Measurements from ENCODE around the gene SCCPDH.

The SCCPDH gene

DNA sequence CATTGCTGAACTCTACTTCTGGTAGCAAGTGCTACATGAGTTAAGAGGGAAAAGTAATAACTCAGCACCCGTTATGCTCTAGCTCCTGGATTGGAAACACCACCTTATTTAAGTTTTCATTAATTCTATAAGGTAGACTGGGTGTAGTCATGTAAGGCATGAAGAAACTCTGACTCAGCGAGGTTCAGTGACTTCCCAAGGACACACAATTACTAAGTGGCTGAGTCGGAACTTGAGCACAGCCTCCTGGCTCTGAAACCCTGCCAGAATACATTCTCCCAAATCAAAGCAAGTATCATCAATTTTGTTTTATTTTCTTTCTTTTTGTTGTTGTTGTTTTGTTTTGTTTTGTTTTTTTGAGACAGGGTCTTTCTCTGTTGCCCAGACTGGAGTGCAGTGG is 29.1 kb upstream of the SCCPDH start:
- Histone ChIP-seq H3K79me2 (ENCODE audit: insufficient read depth, low read length) (no peaks in the 10 kb centered on the region), H3K4me2 (ENCODE audit: low read length) (no peak overlapping the region), H3K9me3 (ENCODE audit: low read length) (no peaks in the 10 kb centered on the region), H3K9me2 (ENCODE audit: low read depth, low read length) (no peaks in the 10 kb centered on the region), H3K9ac (ENCODE audit: low read length) (no peak overlapping the region), H3K36me3 (ENCODE audit: insufficient read depth, low read length) (no peaks in the 10 kb centered on the region), H3K27me3 (ENCODE audit: insufficient read depth, low read length) (no peaks in the 10 kb centered on the region), H3K4me3 (ENCODE audit: low read depth, low read length, poor library complexity, severe bottlenecking) (no peak overlapping the region), H3F3A (ENCODE audit: insufficient read depth, low read length) (no peaks in the 10 kb centered on the region), H2AFZ (ENCODE audit: low read length) (no peak overlapping the region), H3K27ac (ENCODE audit: low read depth, low read length, poor library complexity, severe bottlenecking) (peak overlapping the region; percentile 60), H4K20me1 (ENCODE audit: insufficient read depth, low read length) (no peaks in the 10 kb centered on the region), H3K4me1 (ENCODE audit: insufficient read depth, low read length, severe bottlenecking) (peaks cover 52% of the 10 kb centered on the region)
- no peak for TF ChIP-seq EZH2 (IDR thresholded peaks at IDR 0.05; ENCODE audit: borderline replicate concordance, low read length)
- TF ChIP-seq, protein P1, sequence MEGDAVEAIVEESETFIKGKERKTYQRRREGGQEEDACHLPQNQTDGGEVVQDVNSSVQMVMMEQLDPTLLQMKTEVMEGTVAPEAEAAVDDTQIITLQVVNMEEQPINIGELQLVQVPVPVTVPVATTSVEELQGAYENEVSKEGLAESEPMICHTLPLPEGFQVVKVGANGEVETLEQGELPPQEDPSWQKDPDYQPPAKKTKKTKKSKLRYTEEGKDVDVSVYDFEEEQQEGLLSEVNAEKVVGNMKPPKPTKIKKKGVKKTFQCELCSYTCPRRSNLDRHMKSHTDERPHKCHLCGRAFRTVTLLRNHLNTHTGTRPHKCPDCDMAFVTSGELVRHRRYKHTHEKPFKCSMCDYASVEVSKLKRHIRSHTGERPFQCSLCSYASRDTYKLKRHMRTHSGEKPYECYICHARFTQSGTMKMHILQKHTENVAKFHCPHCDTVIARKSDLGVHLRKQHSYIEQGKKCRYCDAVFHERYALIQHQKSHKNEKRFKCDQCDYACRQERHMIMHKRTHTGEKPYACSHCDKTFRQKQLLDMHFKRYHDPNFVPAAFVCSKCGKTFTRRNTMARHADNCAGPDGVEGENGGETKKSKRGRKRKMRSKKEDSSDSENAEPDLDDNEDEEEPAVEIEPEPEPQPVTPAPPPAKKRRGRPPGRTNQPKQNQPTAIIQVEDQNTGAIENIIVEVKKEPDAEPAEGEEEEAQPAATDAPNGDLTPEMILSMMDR (IDR thresholded peaks at IDR 0.05; ENCODE audit: low read length), result no peak

DNA sequence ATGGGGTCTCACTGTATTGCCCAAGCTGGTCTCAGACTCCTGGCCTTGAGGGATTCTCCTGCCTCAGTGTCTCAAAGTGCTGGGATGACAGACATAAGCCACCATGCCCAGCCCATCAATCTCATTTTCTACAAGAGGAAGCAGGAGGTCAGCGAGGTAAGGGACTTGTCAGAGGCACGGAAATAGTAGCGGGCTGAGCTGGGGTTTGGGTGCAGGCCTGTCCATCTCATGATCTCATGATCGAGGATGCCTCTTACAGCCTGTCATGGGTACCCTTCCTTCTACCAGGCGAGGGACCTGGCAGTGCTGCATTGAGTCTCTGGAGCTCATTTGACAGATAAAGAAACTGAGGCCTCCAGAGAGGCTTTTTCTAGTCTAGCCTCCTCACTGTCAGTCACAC is 28.5 kb upstream of the SCCPDH start:
- Histone ChIP-seq H3K27me3 (ENCODE audit: insufficient read depth, low read length) (no peaks in the 10 kb centered on the region), H3F3A (ENCODE audit: insufficient read depth, low read length) (no peaks in the 10 kb centered on the region), H3K36me3 (ENCODE audit: insufficient read depth, low read length) (no peaks in the 10 kb centered on the region), H3K9me3 (ENCODE audit: low read length) (no peaks in the 10 kb centered on the region), H3K27ac (ENCODE audit: low read depth, low read length, poor library complexity, severe bottlenecking) (peak overlapping the region; percentile 68), H3K79me2 (ENCODE audit: insufficient read depth, low read length) (no peaks in the 10 kb centered on the region), H3K4me1 (ENCODE audit: insufficient read depth, low read length, severe bottlenecking) (peaks cover 48% of the 10 kb centered on the region), H2AFZ (ENCODE audit: low read length) (peak overlapping the region; percentile 96), H4K20me1 (ENCODE audit: insufficient read depth, low read length) (no peaks in the 10 kb centered on the region), H3K4me2 (ENCODE audit: low read length) (no peak overlapping the region), H3K9ac (ENCODE audit: low read length) (no peak overlapping the region; the same call in 1 of the 2 replicates), H3K4me3 (ENCODE audit: low read depth, low read length, poor library complexity, severe bottlenecking) (no peak overlapping the region), H3K9me2 (ENCODE audit: low read depth, low read length) (no peaks in the 10 kb centered on the region)
- TF ChIP-seq, protein P1 (IDR thresholded peaks at IDR 0.05; ENCODE audit: low read length), result no peak
- TF ChIP-seq EZH2 (IDR thresholded peaks at IDR 0.05; ENCODE audit: borderline replicate concordance, low read length), result no peak

DNA sequence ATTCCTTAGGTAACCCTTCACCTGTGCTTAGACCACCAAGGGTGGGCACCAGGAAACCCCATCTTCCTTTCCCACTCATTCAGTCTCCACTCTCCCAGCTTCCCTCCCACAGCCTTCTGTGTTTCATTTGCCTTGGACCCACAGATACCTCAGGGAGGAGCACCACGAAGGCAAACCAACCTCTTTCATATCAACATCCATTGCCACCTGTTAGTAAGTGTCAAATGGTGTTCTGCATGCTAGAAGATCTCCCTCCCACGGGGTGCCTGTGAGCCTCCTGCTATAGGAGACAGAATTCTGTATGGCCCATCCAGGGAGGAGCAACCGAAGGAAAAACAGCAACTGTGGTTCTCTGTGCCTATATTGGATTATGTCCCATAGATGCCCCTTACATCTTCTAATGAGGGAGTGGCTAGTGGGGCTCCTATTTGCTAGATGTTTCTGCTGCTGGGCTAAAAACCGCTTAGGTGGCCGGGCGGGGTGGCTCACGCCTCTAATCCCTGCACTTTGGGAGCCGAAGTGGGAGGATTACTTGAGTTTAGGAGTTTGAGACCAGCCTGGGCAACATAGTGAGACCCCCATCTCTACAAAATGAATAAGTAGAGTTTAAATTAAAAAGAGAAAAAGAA is 25.6 kb upstream of the SCCPDH start:
- peak overlapping the region; percentile 32 for H3K4me3 ChIP-seq (ENCODE audit: low read depth, low read length, poor library complexity, severe bottlenecking)
- H3K9me2 ChIP-seq (ENCODE audit: low read depth, low read length), result no peaks in the 10 kb centered on the region
- peaks cover 48% of the 10 kb centered on the region for H3K4me1 ChIP-seq (ENCODE audit: insufficient read depth, low read length, severe bottlenecking)
- TF ChIP-seq, protein P1 (IDR thresholded peaks at IDR 0.05; ENCODE audit: low read length), result no peak
- TF ChIP-seq EZH2 (IDR thresholded peaks at IDR 0.05; ENCODE audit: borderline replicate concordance, low read length), result no peak
- H3K36me3 ChIP-seq (ENCODE audit: insufficient read depth, low read length), result no peaks in the 10 kb centered on the region
- no peaks in the 10 kb centered on the region for H3K9me3 ChIP-seq (ENCODE audit: low read length)
- H3F3A ChIP-seq (ENCODE audit: insufficient read depth, low read length), result no peaks in the 10 kb centered on the region
- H3K27ac ChIP-seq (ENCODE audit: low read depth, low read length, poor library complexity, severe bottlenecking), result peak overlapping the region; percentile 92
- no peaks in the 10 kb centered on the region for H3K27me3 ChIP-seq (ENCODE audit: insufficient read depth, low read length)
- H2AFZ ChIP-seq (ENCODE audit: low read length), result peak overlapping the region; percentile 41; the same call in 1 of the 2 replicates
- peak overlapping the region; percentile 54 for H3K4me2 ChIP-seq (ENCODE audit: low read length)
- H4K20me1 ChIP-seq (ENCODE audit: insufficient read depth, low read length), result no peaks in the 10 kb centered on the region
- no peaks in the 10 kb centered on the region for H3K79me2 ChIP-seq (ENCODE audit: insufficient read depth, low read length)
- peak overlapping the region; percentile 55 for H3K9ac ChIP-seq (ENCODE audit: low read length)
